HepG2 (cell line): Measurements from ENCODE around the gene C16orf90. TPM values are rescaled to one million over a fixed set of nuclear protein-coding genes. Genes with fewer than 3 reads are reported as not detected.

Source experiments
- ATAC-seq: fragments of 200-7000 bp; cut with Tn5 transposase; 3 replicates; pipeline ENCODE4 v1.9.1; 2020; ENCODE audit warnings: mild to moderate bottlenecking, moderate library complexity
- BruUV-seq: library from RNA; stranded (reverse); fragments of 400-500 nt; replicated peaks from 2 replicates; lab custom pipeline; 2021; lab: Mats Ljungman, UMichigan
- CTCF ChIA-PET: fragments of 300-600 bp; formaldehyde crosslinking; extraction: SDS; loops from one replicate; lab custom pipeline; 2021; ENCODE audit warnings: low total read pairs, inconsistent platforms, low intra/inter-chr PET ratio; lab: Yijun Ruan, JAX
- POLR2A ChIA-PET: fragments of 350-600 bp; sonication (Branson Sonifier 250); formaldehyde crosslinking; loops from one replicate; lab custom pipeline; 2020; ENCODE audit warnings: antibody characterized with exemption, inconsistent platforms; lab: Yijun Ruan, JAX
- DNase-seq: peaks from one replicate; pipeline ENCODE4 v3.0.0-alpha.2; 2015; ENCODE audit warnings: low spot score
- FAIRE-seq: peaks from 3 replicates; lab custom pipeline; 2011; peaks lifted over from hg19 to GRCh38; lab: Jason Lieb, UNC
- H2AFZ ChIP-seq: one replicate; pipeline ENCODE4 v1.6.1; 2011; ENCODE audit warnings: low read length, inconsistent platforms
- H3K27ac ChIP-seq: fragments of 300-600 bp; 3 replicates; pipeline ENCODE4 v1.8.0; 2011; ENCODE audit warnings: mixed run types, mild to moderate bottlenecking, mixed read lengths, low read length, inconsistent platforms; ENCODE audit not compliant: insufficient read depth; ENCODE audit errors: extremely low read length
- H3K27me3 ChIP-seq, 2 experiments: fragments of 200-600 bp in 1 of 2; 2 replicates in 1 of 2; 3 replicates in 1 of 2; pipeline versions ENCODE4 v1.6.0 to v1.8.0; 2011; ENCODE audit warnings: low read length in 2 of 2, mild to moderate bottlenecking in 2 of 2, moderate library complexity in 2 of 2, inconsistent platforms in 1 of 2; ENCODE audit not compliant: insufficient read depth in 2 of 2, control insufficient read depth in 1 of 2
- H3K36me3 ChIP-seq, 2 experiments: fragments of 200-600 bp in 1 of 2; replicated peaks in 1 of 2; 2 replicates in 1 of 2; 3 replicates in 1 of 2; pipeline versions ENCODE4 v1.5.1 to v1.8.0; 2011; ENCODE audit warnings: low read length in 2 of 2, inconsistent platforms in 1 of 2; ENCODE audit not compliant: insufficient read depth in 2 of 2, control insufficient read depth in 1 of 2
- H3K4me1 ChIP-seq: 2 replicates; pipeline ENCODE4 v1.5.1; 2012; ENCODE audit warnings: low read length, inconsistent platforms; ENCODE audit not compliant: insufficient read depth
- H3K4me2 ChIP-seq: 2 replicates; pipeline ENCODE4 v1.6.0; 2011; ENCODE audit warnings: low read depth, low read length, inconsistent platforms
- H3K4me3 ChIP-seq, 3 experiments: fragments of 200-600 bp in 1 of 3; sonication (generic), shearing (Covaris generic) in 1 of 3; replicated peaks in 1 of 3; 2 replicates each; pipeline ENCODE4 v1.5.1; 2011 to 2016; ENCODE audit warnings: low read length in 3 of 3, inconsistent platforms in 2 of 3, low read depth in 2 of 3, mild to moderate bottlenecking in 2 of 3, control low read depth in 1 of 3, mixed read lengths in 1 of 3; ENCODE audit not compliant: insufficient read depth in 1 of 3
- H3K79me2 ChIP-seq: one replicate; pipeline ENCODE4 v1.6.1; 2011; ENCODE audit warnings: low read length, inconsistent platforms; ENCODE audit not compliant: insufficient read depth
- H3K9ac ChIP-seq: 2 replicates; pipeline ENCODE4 v1.6.0; 2011; ENCODE audit warnings: mild to moderate bottlenecking, low read depth, low read length, inconsistent platforms; ENCODE audit not compliant: insufficient read depth
- H3K9me3 ChIP-seq: 2 replicates; pipeline ENCODE4 v1.5.1; 2012; ENCODE audit warnings: mild to moderate bottlenecking, low read length
- H4K20me1 ChIP-seq: 2 replicates; pipeline ENCODE4 v1.6.0; 2011; ENCODE audit warnings: inconsistent platforms, mild to moderate bottlenecking, low read length, moderate library complexity; ENCODE audit not compliant: insufficient read depth
- ATAD3A ChIP-seq: sonication (generic); formaldehyde crosslinking; IDR thresholded peaks from 2 replicates; pipeline ENCODE4 v1.4.0; 2020; ENCODE audit warnings: missing genetic modification reagents
- HDAC6 ChIP-seq: fragments of 200-600 bp; sonication (generic); IDR thresholded peaks from 2 replicates; pipeline ENCODE4 v1.7.0; 2017; ENCODE audit warnings: mild to moderate bottlenecking, antibody characterized with exemption, low read length, low read depth
- KAT2B ChIP-seq: fragments of 150-350 bp; IDR thresholded peaks from 2 replicates; pipeline ENCODE4 v1.6.1; 2014; ENCODE audit warnings: low read depth, low read length, borderline replicate concordance
- MLLT10 ChIP-seq: sonication (generic); formaldehyde crosslinking; IDR thresholded peaks from 2 replicates; pipeline ENCODE4 v1.4.0; 2020; ENCODE audit warnings: missing genetic modification reagents
- PCBP2 ChIP-seq: fragments of 200-400 bp; formaldehyde crosslinking; optimal IDR thresholded peaks from 2 replicates; pipeline ENCODE3; 2018; ENCODE audit warnings: low read length, low read depth; ENCODE audit not compliant: poor library complexity, severe bottlenecking
- TEAD2 ChIP-seq: sonication (generic); formaldehyde crosslinking; IDR thresholded peaks from 2 replicates; pipeline ENCODE4 v1.9.0; 2021; ENCODE audit warnings: missing genetic modification reagents
- TEAD3 ChIP-seq: optimal IDR thresholded peaks from 2 replicates; pipeline ENCODE3; 2016; ENCODE audit warnings: borderline replicate concordance
- WIZ ChIP-seq: sonication (generic); formaldehyde crosslinking; IDR thresholded peaks from 2 replicates; pipeline ENCODE4 v1.5.1; 2020; ENCODE audit warnings: mild to moderate bottlenecking, missing genetic modification reagents
- ZNF484 ChIP-seq: sonication (generic); formaldehyde crosslinking; IDR thresholded peaks from 2 replicates; pipeline ENCODE4 v1.5.1; 2020; ENCODE audit warnings: mild to moderate bottlenecking, low read depth, missing genetic modification reagents, borderline replicate concordance
- ZNF552 ChIP-seq: sonication (generic); formaldehyde crosslinking; IDR thresholded peaks from 2 replicates; pipeline ENCODE4 v1.9.0; 2022; ENCODE audit warnings: missing genetic modification reagents, mild to moderate bottlenecking, borderline replicate concordance
- ZSCAN20 ChIP-seq: sonication (generic); formaldehyde crosslinking; IDR thresholded peaks from 2 replicates; pipeline ENCODE4 v1.4.0; 2020; ENCODE audit warnings: missing genetic modification reagents, mild to moderate bottlenecking, borderline replicate concordance
- WGBS: methylation state at CpG from one replicate; pipeline ENCODE4 v1.1.6; 2017; ENCODE audit warnings: low lambda C conversion rate; 5-methylcytosine and 5-hydroxymethylcytosine counted together
- in situ Hi-C: cut with HindIII; loops from 2 replicates; pipeline ENCODE4 v1.10.0; 2017; ENCODE audit warnings: low pct_unique_long_range_greater_than_20kb; ENCODE audit not compliant: extremely low pct_ligation_motif_present
- intact Hi-C: fragments of 100-400 bp; cut with micrococcal nuclease; formaldehyde crosslinking; loops from one replicate; pipeline ENCODE4 v1.10.0; 2022; ENCODE audit not compliant: unreplicated experiment
- polyA plus RNA-seq, 8 experiments: library from polyadenylated mRNA; depleted of rRNA in 3 of 8; stranded (reverse) in 7 of 8; unstranded in 1 of 8; fragments of >200 nt; fragmentation: Illumina TruSeq in 4 of 8; extraction: Trizol in 4 of 8; gene quantifications; 2 replicates each; pipeline versions ENCODE4 v1.2.1 to v1.2.3, GENCODE V29; 2011 to 2016; ENCODE audit warnings: low read depth in 4 of 8, missing spikeins in 1 of 8, mixed read lengths in 1 of 8; ENCODE audit not compliant: insufficient read depth in 1 of 8
- total RNA-seq, 5 experiments: library from RNA; depleted of rRNA; stranded (reverse); fragments of >200 nt; fragmentation: Illumina TruSeq; extraction: Trizol; gene quantifications; 2 replicates each; pipeline ENCODE4 v1.2.3, GENCODE V29; 2016; ENCODE audit warnings: low read depth in 1 of 5
- TF ChIP-seq, protein P1 (sequence below): sonication (generic); formaldehyde crosslinking; IDR thresholded peaks from 2 replicates; pipeline ENCODE4 v1.5.0; 2020; ENCODE audit warnings: missing genetic modification reagents, mild to moderate bottlenecking, borderline replicate concordance
- TF ChIP-seq, protein P2 (sequence below): sonication (generic); formaldehyde crosslinking; IDR thresholded peaks from 2 replicates; pipeline ENCODE4 v1.4.0; 2020; ENCODE audit warnings: missing genetic modification reagents
- TF ChIP-seq, protein P3 (sequence below): sonication (generic); formaldehyde crosslinking; IDR thresholded peaks from 2 replicates; pipeline ENCODE4 v1.5.1; 2020; ENCODE audit warnings: mild to moderate bottlenecking, missing genetic modification reagents, moderate library complexity
- TF ChIP-seq, protein P4 (sequence below): IDR thresholded peaks from 2 replicates; pipeline ENCODE4 v1.6.1; 2012; ENCODE audit warnings: low read length, improper control_type of control experiment

The C16orf90 gene
- total and polyA plus RNA-seq, 2 of the 13 experiments (the other 11 are each of a cell fraction or from before 2014, with no cell fraction given), result not detected

DNA sequence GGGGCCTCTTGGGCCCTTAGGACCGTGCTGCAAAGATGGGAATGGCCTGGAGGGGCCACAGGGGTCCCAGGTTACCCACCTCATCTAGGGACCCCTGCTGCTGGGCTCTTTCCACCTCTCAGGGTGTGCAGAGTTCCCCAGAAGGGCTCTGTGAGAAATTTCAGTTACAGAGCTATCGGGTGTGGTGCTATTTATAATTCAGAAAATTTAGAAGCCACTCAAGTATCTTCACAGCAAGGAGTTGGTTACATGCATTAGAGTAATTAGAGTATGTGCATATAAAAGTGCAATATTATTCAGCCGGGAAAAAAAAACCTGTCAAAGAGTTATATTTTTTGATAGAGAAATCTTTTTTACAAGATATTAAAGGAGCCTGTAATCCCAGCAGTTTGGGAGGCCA, 18.9 kb downstream of the C16orf90 start:
- intact Hi-C loops (no loop called here), in situ Hi-C loops (no loop called here)
- POLR2A ChIA-PET, result no interaction called here
- no TSS peak for BruUV-seq
- H3K9me3 ChIP-seq, result no peaks in the 10 kb centered on the region
- WGBS, result 96% methylated on average over 3 of the region's 3 CpGs
- H3K4me2 ChIP-seq, result no peak overlapping the region
- CTCF ChIA-PET, result no interaction called here
- no peak for TF ChIP-seq ZNF552
- TF ChIP-seq, protein P1, sequence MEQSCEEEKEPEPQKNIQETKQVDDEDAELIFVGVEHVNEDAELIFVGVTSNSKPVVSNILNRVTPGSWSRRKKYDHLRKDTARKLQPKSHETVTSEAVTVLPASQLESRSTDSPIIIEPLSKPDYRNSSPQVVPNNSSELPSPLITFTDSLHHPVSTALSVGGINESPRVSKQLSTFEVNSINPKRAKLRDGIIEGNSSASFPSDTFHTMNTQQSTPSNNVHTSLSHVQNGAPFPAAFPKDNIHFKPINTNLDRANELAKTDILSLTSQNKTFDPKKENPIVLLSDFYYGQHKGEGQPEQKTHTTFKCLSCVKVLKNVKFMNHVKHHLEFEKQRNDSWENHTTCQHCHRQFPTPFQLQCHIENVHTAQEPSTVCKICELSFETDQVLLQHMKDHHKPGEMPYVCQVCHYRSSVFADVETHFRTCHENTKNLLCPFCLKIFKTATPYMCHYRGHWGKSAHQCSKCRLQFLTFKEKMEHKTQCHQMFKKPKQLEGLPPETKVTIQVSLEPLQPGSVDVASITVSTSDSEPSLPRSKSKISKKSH, result no peak
- TF ChIP-seq, protein P2, sequence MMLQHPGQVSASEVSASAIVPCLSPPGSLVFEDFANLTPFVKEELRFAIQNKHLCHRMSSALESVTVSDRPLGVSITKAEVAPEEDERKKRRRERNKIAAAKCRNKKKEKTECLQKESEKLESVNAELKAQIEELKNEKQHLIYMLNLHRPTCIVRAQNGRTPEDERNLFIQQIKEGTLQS, result no peak
- TF ChIP-seq KAT2B, result no peak
- TF ChIP-seq ZSCAN20 (CRISPR knock-in tag), result no peak
- TF ChIP-seq, protein P3, sequence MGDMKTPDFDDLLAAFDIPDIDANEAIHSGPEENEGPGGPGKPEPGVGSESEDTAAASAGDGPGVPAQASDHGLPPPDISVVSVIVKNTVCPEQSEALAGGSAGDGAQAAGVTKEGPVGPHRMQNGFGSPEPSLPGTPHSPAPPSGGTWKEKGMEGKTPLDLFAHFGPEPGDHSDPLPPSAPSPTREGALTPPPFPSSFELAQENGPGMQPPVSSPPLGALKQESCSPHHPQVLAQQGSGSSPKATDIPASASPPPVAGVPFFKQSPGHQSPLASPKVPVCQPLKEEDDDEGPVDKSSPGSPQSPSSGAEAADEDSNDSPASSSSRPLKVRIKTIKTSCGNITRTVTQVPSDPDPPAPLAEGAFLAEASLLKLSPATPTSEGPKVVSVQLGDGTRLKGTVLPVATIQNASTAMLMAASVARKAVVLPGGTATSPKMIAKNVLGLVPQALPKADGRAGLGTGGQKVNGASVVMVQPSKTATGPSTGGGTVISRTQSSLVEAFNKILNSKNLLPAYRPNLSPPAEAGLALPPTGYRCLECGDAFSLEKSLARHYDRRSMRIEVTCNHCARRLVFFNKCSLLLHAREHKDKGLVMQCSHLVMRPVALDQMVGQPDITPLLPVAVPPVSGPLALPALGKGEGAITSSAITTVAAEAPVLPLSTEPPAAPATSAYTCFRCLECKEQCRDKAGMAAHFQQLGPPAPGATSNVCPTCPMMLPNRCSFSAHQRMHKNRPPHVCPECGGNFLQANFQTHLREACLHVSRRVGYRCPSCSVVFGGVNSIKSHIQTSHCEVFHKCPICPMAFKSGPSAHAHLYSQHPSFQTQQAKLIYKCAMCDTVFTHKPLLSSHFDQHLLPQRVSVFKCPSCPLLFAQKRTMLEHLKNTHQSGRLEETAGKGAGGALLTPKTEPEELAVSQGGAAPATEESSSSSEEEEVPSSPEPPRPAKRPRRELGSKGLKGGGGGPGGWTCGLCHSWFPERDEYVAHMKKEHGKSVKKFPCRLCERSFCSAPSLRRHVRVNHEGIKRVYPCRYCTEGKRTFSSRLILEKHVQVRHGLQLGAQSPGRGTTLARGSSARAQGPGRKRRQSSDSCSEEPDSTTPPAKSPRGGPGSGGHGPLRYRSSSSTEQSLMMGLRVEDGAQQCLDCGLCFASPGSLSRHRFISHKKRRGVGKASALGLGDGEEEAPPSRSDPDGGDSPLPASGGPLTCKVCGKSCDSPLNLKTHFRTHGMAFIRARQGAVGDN, result no peak
- no peak for TF ChIP-seq TEAD3
- no peak for TF ChIP-seq ATAD3A (CRISPR knock-in tag)
- no peak for TF ChIP-seq MLLT10 (CRISPR knock-in tag)
- TF ChIP-seq, protein P4, sequence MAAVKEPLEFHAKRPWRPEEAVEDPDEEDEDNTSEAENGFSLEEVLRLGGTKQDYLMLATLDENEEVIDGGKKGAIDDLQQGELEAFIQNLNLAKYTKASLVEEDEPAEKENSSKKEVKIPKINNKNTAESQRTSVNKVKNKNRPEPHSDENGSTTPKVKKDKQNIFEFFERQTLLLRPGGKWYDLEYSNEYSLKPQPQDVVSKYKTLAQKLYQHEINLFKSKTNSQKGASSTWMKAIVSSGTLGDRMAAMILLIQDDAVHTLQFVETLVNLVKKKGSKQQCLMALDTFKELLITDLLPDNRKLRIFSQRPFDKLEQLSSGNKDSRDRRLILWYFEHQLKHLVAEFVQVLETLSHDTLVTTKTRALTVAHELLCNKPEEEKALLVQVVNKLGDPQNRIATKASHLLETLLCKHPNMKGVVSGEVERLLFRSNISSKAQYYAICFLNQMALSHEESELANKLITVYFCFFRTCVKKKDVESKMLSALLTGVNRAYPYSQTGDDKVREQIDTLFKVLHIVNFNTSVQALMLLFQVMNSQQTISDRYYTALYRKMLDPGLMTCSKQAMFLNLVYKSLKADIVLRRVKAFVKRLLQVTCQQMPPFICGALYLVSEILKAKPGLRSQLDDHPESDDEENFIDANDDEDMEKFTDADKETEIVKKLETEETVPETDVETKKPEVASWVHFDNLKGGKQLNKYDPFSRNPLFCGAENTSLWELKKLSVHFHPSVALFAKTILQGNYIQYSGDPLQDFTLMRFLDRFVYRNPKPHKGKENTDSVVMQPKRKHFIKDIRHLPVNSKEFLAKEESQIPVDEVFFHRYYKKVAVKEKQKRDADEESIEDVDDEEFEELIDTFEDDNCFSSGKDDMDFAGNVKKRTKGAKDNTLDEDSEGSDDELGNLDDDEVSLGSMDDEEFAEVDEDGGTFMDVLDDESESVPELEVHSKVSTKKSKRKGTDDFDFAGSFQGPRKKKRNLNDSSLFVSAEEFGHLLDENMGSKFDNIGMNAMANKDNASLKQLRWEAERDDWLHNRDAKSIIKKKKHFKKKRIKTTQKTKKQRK, result no peak
- TF ChIP-seq ZNF484, result no peak
- no peak for TF ChIP-seq PCBP2
- no peak for TF ChIP-seq TEAD2
- TF ChIP-seq WIZ (CRISPR knock-in tag), result no peak
- no peak for TF ChIP-seq HDAC6
- H4K20me1 ChIP-seq, result peaks cover 34% of the 10 kb centered on the region; the same call in 1 of the 2 replicates
- H3K36me3 ChIP-seq, result peaks cover 19 to 39% of the 10 kb centered on the region in 2 experiments; a peak in 4 of 5 replicates
- no peaks in the 10 kb centered on the region for H3K27me3 ChIP-seq
- ATAC-seq (no peak), DNase-seq (no peak), FAIRE-seq (no peak)
- no peak overlapping the region for H3K9ac ChIP-seq
- no peak overlapping the region for H2AFZ ChIP-seq
- H3K4me3 ChIP-seq, result no peak overlapping the region
- no peak overlapping the region for H3K27ac ChIP-seq
- H3K79me2 ChIP-seq, result peaks cover 73% of the 10 kb centered on the region
- H3K4me1 ChIP-seq, result peaks cover 13% of the 10 kb centered on the region
